Keratinocyte (primary cell): ENCODE data around the gene VPS52. TPM values are rescaled to one million over a fixed set of nuclear protein-coding genes. Genes with fewer than 3 reads are reported as not detected.
"Not testable (repeated sequence)": the region's sequence is repeated elsewhere in the genome, so short reads cannot be mapped to it uniquely, and the experiment has no call there.

Experiments
- DNase-seq: peaks from one replicate; pipeline ENCODE4 v3.0.0-alpha.2; 2011; ENCODE audit warnings: low read depth, missing footprints, low spot score
- FAIRE-seq: peaks from 2 replicates; lab custom pipeline; 2011; peaks lifted over from hg19 to GRCh38; lab: Jason Lieb, UNC
- H2AFZ ChIP-seq: 2 replicates; pipeline ENCODE4 v1.6.0; 2012; ENCODE audit warnings: low read length, control low read depth, inconsistent platforms; ENCODE audit not compliant: control insufficient read depth
- H3K27ac ChIP-seq: 2 replicates; pipeline ENCODE4 v1.5.1; 2011; ENCODE audit warnings: low read length; ENCODE audit not compliant: control insufficient read depth, insufficient read depth
- H3K27me3 ChIP-seq: 3 replicates; pipeline ENCODE4 v1.6.0; 2011; ENCODE audit warnings: low read length; ENCODE audit not compliant: control insufficient read depth, insufficient read depth; ENCODE audit errors: extremely low read depth
- H3K36me3 ChIP-seq, 2 experiments: 2 replicates in 1 of 2; 3 replicates in 1 of 2; pipeline ENCODE4 v1.5.1; 2011; ENCODE audit warnings: low read length in 2 of 2, mild to moderate bottlenecking in 1 of 2; ENCODE audit not compliant: control insufficient read depth in 2 of 2, insufficient read depth in 2 of 2; ENCODE audit errors: extremely low read depth in 1 of 2
- H3K4me1 ChIP-seq: 3 replicates; pipeline ENCODE4 v1.5.1; 2011; ENCODE audit warnings: low read length; ENCODE audit not compliant: control insufficient read depth, insufficient read depth; ENCODE audit errors: extremely low read depth
- H3K4me2 ChIP-seq: 3 replicates; pipeline ENCODE4 v1.6.0; 2011; ENCODE audit warnings: low read depth, low read length; ENCODE audit not compliant: control insufficient read depth, insufficient read depth; ENCODE audit errors: extremely low read depth
- H3K4me3 ChIP-seq, 3 experiments: fragments of 200-600 bp in 1 of 3; sonication (generic) in 1 of 3; 2 replicates in 2 of 3; 3 replicates in 1 of 3; pipeline ENCODE4 v1.5.1; 2011 to 2016; ENCODE audit warnings: low read length in 3 of 3, mild to moderate bottlenecking in 3 of 3, control low read depth in 2 of 3, inconsistent platforms in 1 of 3, low read depth in 1 of 3, mixed read lengths in 1 of 3, mixed run types in 1 of 3, moderate library complexity in 1 of 3; ENCODE audit not compliant: control insufficient read depth in 2 of 3, insufficient read depth in 2 of 3; ENCODE audit errors: extremely low read depth in 1 of 3
- H3K79me2 ChIP-seq: 2 replicates; pipeline ENCODE4 v1.6.0; 2012; ENCODE audit warnings: low read length; ENCODE audit not compliant: control insufficient read depth, insufficient read depth
- H3K9ac ChIP-seq: 3 replicates; pipeline ENCODE4 v1.6.0; 2011; ENCODE audit warnings: low read length; ENCODE audit not compliant: control insufficient read depth, insufficient read depth; ENCODE audit errors: extremely low read depth
- H3K9me1 ChIP-seq: 3 replicates; pipeline ENCODE4 v1.6.0; 2011; ENCODE audit warnings: low read length; ENCODE audit not compliant: control insufficient read depth, insufficient read depth; ENCODE audit errors: extremely low read depth
- H3K9me3 ChIP-seq: 2 replicates; pipeline ENCODE4 v1.5.1; 2012; ENCODE audit warnings: low read depth, low read length; ENCODE audit not compliant: control insufficient read depth
- H4K20me1 ChIP-seq: 3 replicates; pipeline ENCODE4 v1.6.0; 2011; ENCODE audit warnings: low read length; ENCODE audit not compliant: control insufficient read depth, insufficient read depth; ENCODE audit errors: extremely low read depth
- CTCF ChIP-seq, 3 experiments: IDR thresholded peaks in 1 of 3; conservative IDR thresholded peaks in 1 of 3; optimal IDR thresholded peaks in 1 of 3; 2 replicates in 2 of 3; 3 replicates in 1 of 3; pipeline versions ENCODE3 to v1.5.1; 2011; ENCODE audit warnings: low read length in 3 of 3, mild to moderate bottlenecking in 3 of 3, moderate library complexity in 2 of 3, control low read depth in 1 of 3, inconsistent platforms in 1 of 3; ENCODE audit not compliant: insufficient read depth in 2 of 3; ENCODE audit errors: extremely low read depth in 1 of 3
- EZH2 ChIP-seq: IDR thresholded peaks from one replicate; pipeline ENCODE4 v1.6.1; 2012; ENCODE audit warnings: inconsistent platforms, mild to moderate bottlenecking, low read length, moderate library complexity
- dilution Hi-C: fragments of 300-500 bp; cut with MboI; formaldehyde crosslinking; loops from one replicate; pipeline ENCODE4 v1.7.0; 2020; ENCODE audit warnings: low sequenced_read_pairs; ENCODE audit not compliant: extremely low pct_ligation_motif_present
- polyA plus RNA-seq, 5 experiments: library from polyadenylated mRNA; depleted of rRNA in 3 of 5; stranded (reverse) in 3 of 5; stranded (forward) in 1 of 5; unstranded in 1 of 5; fragments of >200 nt; gene quantifications; 1 replicate in 1 of 5; 2 replicates in 3 of 5; 3 replicates in 1 of 5; pipeline versions ENCODE4 v1.2.1 to v1.2.3, GENCODE V29; 2011 to 2012; ENCODE audit warnings: missing spikeins in 2 of 5, low read depth in 1 of 5, low replicate concordance in 1 of 5

The VPS52 gene
- polyA plus RNA-seq, 1 donor (not counting 4 experiments of a cell fraction or from before 2014, with no cell fraction given) = 36.2 TPM

GRCh38 chr6:33276864-33277662 lies 5.4 kb upstream of the VPS52 start, which contains the start of gene B3GALT4:
Gene B3GALT4 (plus strand): TSS chr6:33277123. CDS start chr6:33277420, 297 bp downstream.
- no peak for DNase-seq
- peaks cover 31% of the 10 kb centered on the region for H3K4me1 ChIP-seq

GRCh38 chr6:33276581-33276863 lies 4.8 kb upstream of the VPS52 start:
- H3K79me2 ChIP-seq = peaks cover 41% of the 10 kb centered on the region
- H3K27ac ChIP-seq = peak overlapping the region; percentile 8
- FAIRE-seq (no peak), DNase-seq (no peak)
- dilution Hi-C loops = no loop called here
- H3K9me1 ChIP-seq = peaks cover 2% of the 10 kb centered on the region
- H3K4me1 ChIP-seq = peaks cover 31% of the 10 kb centered on the region
- H3K4me2 ChIP-seq = peak overlapping the region; percentile 78
- H3K36me3 ChIP-seq = peaks cover 34 to 51% of the 10 kb centered on the region in 2 experiments
- H2AFZ ChIP-seq = no peak overlapping the region
- peak overlapping the region in 1 of 3 experiments; percentile 41 for H3K4me3 ChIP-seq
- peak overlapping the region; percentile 57 for H3K9ac ChIP-seq
- TF ChIP-seq CTCF (optimal IDR thresholded peaks at IDR 0.05 in 1 of 3, IDR thresholded peaks at IDR 0.05 in 1 of 3, conservative IDR thresholded peaks at IDR 0.05 in 1 of 3; ENCODE audit: extremely low read depth in 1 of 3, insufficient read depth in 2 of 3, low read length in 3 of 3) (no peak), EZH2 (no peak)
- H3K9me3 ChIP-seq = no peaks in the 10 kb centered on the region
- H3K27me3 ChIP-seq = no peaks in the 10 kb centered on the region
- peaks cover 36% of the 10 kb centered on the region for H4K20me1 ChIP-seq

More at GRCh38 chr6:33276864-33277662, 5.4 kb upstream of the VPS52 start, which contains the start of gene B3GALT4:
- Histone ChIP-seq H3K79me2 (peaks cover 39% of the 10 kb centered on the region), H3K9me1 (peaks cover 2% of the 10 kb centered on the region), H4K20me1 (peaks cover 36% of the 10 kb centered on the region), H3K27me3 (no peaks in the 10 kb centered on the region), H3K4me2 (peak within 1 kb of the TSS; percentile 78), H3K9ac (peak within 1 kb of the TSS; percentile 57), H3K27ac (peak within 1 kb of the TSS; percentile 8), H3K4me3 (peak within 1 kb of the TSS in 2 of 3 experiments; percentile 16 to 100), H3K36me3 (peaks cover 34 to 54% of the 10 kb centered on the region in 2 experiments), H3K9me3 (no peaks in the 10 kb centered on the region), H2AFZ (no peak within 1 kb of the TSS)
- TF ChIP-seq CTCF (optimal IDR thresholded peaks at IDR 0.05 in 1 of 3, IDR thresholded peaks at IDR 0.05 in 1 of 3, conservative IDR thresholded peaks at IDR 0.05 in 1 of 3; ENCODE audit: extremely low read depth in 1 of 3, insufficient read depth in 2 of 3, low read length in 3 of 3) (peak in 2 of 3 experiments; percentile 53 to 57), EZH2 (no peak)
- dilution Hi-C loops = no loop called here
- no peak for FAIRE-seq

GRCh38 chr6:33275795-33276580 lies 4.3 kb upstream of the VPS52 start:
- Histone ChIP-seq H3K9ac (peak overlapping the region; percentile 57), H3K27ac (peak overlapping the region; percentile 8), H3K4me1 (peaks cover 31% of the 10 kb centered on the region), H3K4me3 (peak overlapping the region in 2 of 3 experiments; percentile 25 to 100), H4K20me1 (peaks cover 36% of the 10 kb centered on the region), H3K79me2 (peaks cover 46% of the 10 kb centered on the region), H3K4me2 (peak overlapping the region; percentile 93), H3K36me3 (peaks cover 30 to 51% of the 10 kb centered on the region in 2 experiments)
- FAIRE-seq, H3K9me3 ChIP-seq, DNase-seq, H3K9me1 ChIP-seq, H2AFZ ChIP-seq, dilution Hi-C loops, H3K27me3 ChIP-seq: not testable (repeated sequence)
